Esophagus squamous epithelium (tissue), 5 donors: ENCODE data around the gene SLC9A6. TPM values are rescaled to one million over a fixed set of nuclear protein-coding genes. Genes with fewer than 3 reads are reported as not detected.

Experiments
- DNase-seq: peaks from one replicate; lab custom pipeline; 2025; lab: John Stamatoyannopoulos, UW
- H3K27ac ChIP-seq, 4 donors: fragments of 200-600 bp; sonication (generic); one replicate each; pipeline ENCODE4 v1.5.1; 2016 to 2019; ENCODE audit warnings: mild to moderate bottlenecking in 1 of 4
- H3K27me3 ChIP-seq, 4 donors: fragments of 200-600 bp; sonication (generic); 1 replicate in 3 of 4; 2 replicates in 1 of 4; pipeline versions ENCODE4 v1.5.1 to v1.6.0; 2017 to 2021; ENCODE audit warnings: antibody characterized with exemption in 1 of 4
- H3K36me3 ChIP-seq, 3 donors: fragments of 200-600 bp; sonication (generic); one replicate each; pipeline ENCODE4 v1.5.1; 2016 to 2019
- H3K4me1 ChIP-seq, 3 donors: fragments of 200-600 bp; sonication (generic); one replicate each; pipeline ENCODE4 v1.5.1; 2017 to 2019
- H3K4me3 ChIP-seq, 4 donors: fragments of 200-600 bp; sonication (generic); 1 replicate in 3 of 4; 2 replicates in 1 of 4; pipeline ENCODE4 v1.5.1; 2016 to 2019; ENCODE audit warnings: mild to moderate bottlenecking in 2 of 4, moderate library complexity in 1 of 4
- H3K9me3 ChIP-seq, 3 donors: fragments of 200-600 bp; sonication (generic); one replicate each; pipeline ENCODE4 v1.5.1; 2016 to 2019
- POLR2A ChIP-seq, 4 donors: fragments of 450-650 bp; IDR thresholded peaks; one replicate each; pipeline ENCODE4 v1.6.1; 2017; ENCODE audit warnings: antibody characterized with exemption in 4 of 4, mild to moderate bottlenecking in 4 of 4, moderate library complexity in 3 of 4
- WGBS, 2 donors: methylation state at CpG; one replicate each; pipeline ENCODE4 v1.1.5; 2018; 5-methylcytosine and 5-hydroxymethylcytosine counted together
- intact Hi-C: fragments of 100-400 bp; cut with DNase I; formaldehyde crosslinking; loops from one replicate; pipeline ENCODE4 v1.15.0; 2022
- total RNA-seq, 4 donors: library from RNA; depleted of rRNA; stranded (reverse); fragments of >200 nt; gene quantifications; one replicate each; pipeline ENCODE4 v1.1.0, GENCODE V29; 2016
- TF ChIP-seq, protein P1 (sequence below), 6 experiments: fragments of 450-650 bp in 4 of 6; fragments of 200-600 bp in 2 of 6; sonication (generic) in 2 of 6; IDR thresholded peaks; one replicate each; pipeline ENCODE4 v1.5.1; 2016 to 2019; ENCODE audit warnings: antibody characterized with exemption in 6 of 6, mild to moderate bottlenecking in 4 of 6, moderate library complexity in 4 of 6
- donor health status: DM: yes; HTN: yes; CAD: no.

The SLC9A6 gene
- total RNA-seq, 4 donors from 2014 or later: 12.8 to 22.0 (median 13.1) TPM

DNA sequence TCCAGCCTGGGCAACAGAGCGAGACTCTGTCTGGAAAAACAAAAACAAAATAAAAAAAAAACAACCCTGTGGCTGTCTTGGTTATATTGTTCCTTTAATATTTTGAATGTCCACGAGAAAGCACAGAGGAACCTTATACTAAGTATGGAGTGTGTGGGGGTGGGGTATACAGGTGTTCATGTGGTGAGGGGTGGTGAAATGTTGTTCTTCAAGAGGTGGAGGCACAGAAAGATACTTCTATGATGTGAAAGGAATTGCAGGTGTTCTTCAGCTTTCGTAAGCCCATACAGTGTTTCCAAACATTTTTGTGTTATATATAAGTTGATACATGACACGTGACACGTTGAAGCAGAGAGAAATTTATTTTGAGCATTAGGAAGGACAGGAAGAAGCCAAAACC, 46.4 kb downstream of the SLC9A6 start:
- TF ChIP-seq, protein P1, sequence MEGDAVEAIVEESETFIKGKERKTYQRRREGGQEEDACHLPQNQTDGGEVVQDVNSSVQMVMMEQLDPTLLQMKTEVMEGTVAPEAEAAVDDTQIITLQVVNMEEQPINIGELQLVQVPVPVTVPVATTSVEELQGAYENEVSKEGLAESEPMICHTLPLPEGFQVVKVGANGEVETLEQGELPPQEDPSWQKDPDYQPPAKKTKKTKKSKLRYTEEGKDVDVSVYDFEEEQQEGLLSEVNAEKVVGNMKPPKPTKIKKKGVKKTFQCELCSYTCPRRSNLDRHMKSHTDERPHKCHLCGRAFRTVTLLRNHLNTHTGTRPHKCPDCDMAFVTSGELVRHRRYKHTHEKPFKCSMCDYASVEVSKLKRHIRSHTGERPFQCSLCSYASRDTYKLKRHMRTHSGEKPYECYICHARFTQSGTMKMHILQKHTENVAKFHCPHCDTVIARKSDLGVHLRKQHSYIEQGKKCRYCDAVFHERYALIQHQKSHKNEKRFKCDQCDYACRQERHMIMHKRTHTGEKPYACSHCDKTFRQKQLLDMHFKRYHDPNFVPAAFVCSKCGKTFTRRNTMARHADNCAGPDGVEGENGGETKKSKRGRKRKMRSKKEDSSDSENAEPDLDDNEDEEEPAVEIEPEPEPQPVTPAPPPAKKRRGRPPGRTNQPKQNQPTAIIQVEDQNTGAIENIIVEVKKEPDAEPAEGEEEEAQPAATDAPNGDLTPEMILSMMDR (IDR thresholded peaks at IDR 0.05): no peak
- no peak for TF ChIP-seq POLR2A (IDR thresholded peaks at IDR 0.05)

DNA sequence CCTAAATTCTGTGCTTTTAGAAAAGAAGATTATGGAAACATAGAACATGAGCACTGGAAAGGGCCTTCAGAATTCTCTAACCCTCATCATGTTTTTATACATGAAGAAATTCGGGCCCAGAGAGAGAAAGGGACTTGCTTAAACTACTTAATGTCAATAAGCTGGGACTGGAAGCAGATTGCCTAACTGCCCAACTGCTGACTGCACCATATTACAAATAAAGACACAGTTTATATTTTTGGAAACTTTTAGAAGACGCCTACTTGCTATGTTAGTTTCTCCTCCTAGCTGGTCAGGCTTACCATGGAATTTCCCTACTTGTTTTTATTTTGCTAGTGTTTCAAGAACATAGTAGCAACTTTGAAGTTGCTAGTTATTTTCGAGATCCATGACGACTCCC, 47.1 kb downstream of the SLC9A6 start:
- peak overlapping the region; percentile 15 to 82 (median 76) for H3K27ac ChIP-seq
- H3K27me3 ChIP-seq: no peaks in the 10 kb centered on the region
- WGBS, 2 donors: 57 to 65% methylated on average over 4 of the region's 4 CpGs
- peaks cover 0 to 18% (median 0%) of the 10 kb centered on the region in 3 donors for H3K36me3 ChIP-seq
- H3K4me1 ChIP-seq: peaks cover 0 to 9% (median 0%) of the 10 kb centered on the region in 3 donors
- no peak for DNase-seq
- no peak for TF ChIP-seq POLR2A (IDR thresholded peaks at IDR 0.05)
- TF ChIP-seq, protein P1 (IDR thresholded peaks at IDR 0.05): no peak
- no peaks in the 10 kb centered on the region for H3K9me3 ChIP-seq
- intact Hi-C loops: no loop called here
- H3K4me3 ChIP-seq: no peak overlapping the region

More for the DNA sequence above, 46.4 kb downstream of the SLC9A6 start:
- Histone ChIP-seq H3K36me3 (peaks cover 0 to 18% (median 0%) of the 10 kb centered on the region in 3 donors), H3K27me3 (no peaks in the 10 kb centered on the region), H3K4me1 (peaks cover 0 to 9% (median 0%) of the 10 kb centered on the region in 3 donors), H3K9me3 (no peaks in the 10 kb centered on the region), H3K4me3 (no peak overlapping the region), H3K27ac (peak overlapping the region in 3 of 4 donors; percentile 75 to 82 (median 78))
- no peak for DNase-seq
- intact Hi-C loops: no loop called here
- 81 to 84% methylated on average over 4 to 5 of the region's 5 CpGs for WGBS, 2 donors

DNA sequence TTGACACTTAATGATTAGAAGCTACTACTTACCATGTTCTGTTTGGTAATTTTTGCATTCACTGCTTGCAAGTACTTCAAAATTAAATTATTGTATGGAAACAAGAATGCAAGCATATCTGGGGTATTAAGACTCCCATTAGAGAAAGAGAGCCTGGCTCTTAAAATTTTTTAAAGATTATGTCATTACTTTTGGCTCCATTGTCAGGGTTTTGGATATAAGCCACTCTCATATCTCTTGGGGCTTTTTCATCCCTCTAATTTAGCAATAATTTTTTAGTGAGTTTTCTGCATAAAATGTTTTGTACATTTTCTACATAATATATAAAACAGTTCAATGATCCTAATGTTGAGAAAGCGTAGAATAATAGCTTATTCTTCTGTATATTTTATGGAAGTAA, 49.4 kb downstream of the SLC9A6 start:
- intact Hi-C loops: no loop called here
- TF ChIP-seq POLR2A (IDR thresholded peaks at IDR 0.05): no peak
- TF ChIP-seq, protein P1 (IDR thresholded peaks at IDR 0.05): no peak
- peak overlapping the region in 2 of 4 donors; percentile 41 to 75 for H3K27ac ChIP-seq

DNA sequence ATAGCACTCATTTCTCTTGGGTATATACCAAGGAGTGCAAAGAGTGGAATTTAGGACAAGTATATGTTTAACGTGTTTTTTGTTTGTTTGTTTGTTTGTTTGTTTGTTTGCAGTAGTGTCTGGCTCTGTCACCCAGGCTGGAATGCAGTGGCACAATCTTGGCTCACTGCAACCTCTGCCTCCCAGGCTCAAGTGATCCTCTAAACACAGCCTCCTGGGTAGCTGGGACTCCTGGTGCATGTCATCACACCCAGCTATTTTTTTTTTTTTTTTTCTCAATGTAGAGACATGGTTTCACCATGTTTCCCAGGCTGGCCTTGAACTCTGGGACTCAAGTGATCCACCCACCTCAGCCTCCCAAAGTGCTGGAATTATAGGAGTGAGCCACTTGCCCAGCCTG, 50.4 kb downstream of the SLC9A6 start:
- 47 to 75% methylated on average over 1 of the region's 1 CpG for WGBS, 2 donors
- Histone ChIP-seq H3K4me3 (no peak overlapping the region), H3K9me3 (no peaks in the 10 kb centered on the region), H3K27me3 (no peaks in the 10 kb centered on the region), H3K4me1 (peaks cover 0 to 9% (median 0%) of the 10 kb centered on the region in 3 donors), H3K27ac (no peak overlapping the region), H3K36me3 (peaks cover 0 to 7% (median 0%) of the 10 kb centered on the region in 3 donors)
- intact Hi-C loops: no loop called here
- no peak for DNase-seq
- no peak for TF ChIP-seq POLR2A (IDR thresholded peaks at IDR 0.05)
- TF ChIP-seq, protein P1 (IDR thresholded peaks at IDR 0.05): no peak

More for the DNA sequence above, 49.4 kb downstream of the SLC9A6 start:
- no peak for DNase-seq
- Histone ChIP-seq H3K27me3 (no peaks in the 10 kb centered on the region), H3K36me3 (peaks cover 0 to 17% (median 0%) of the 10 kb centered on the region in 3 donors), H3K4me1 (peaks cover 0 to 9% (median 0%) of the 10 kb centered on the region in 3 donors), H3K4me3 (no peak overlapping the region), H3K9me3 (no peaks in the 10 kb centered on the region)
- WGBS, 2 donors: 68 to 71% methylated on average over 1 of the region's 1 CpG

DNA sequence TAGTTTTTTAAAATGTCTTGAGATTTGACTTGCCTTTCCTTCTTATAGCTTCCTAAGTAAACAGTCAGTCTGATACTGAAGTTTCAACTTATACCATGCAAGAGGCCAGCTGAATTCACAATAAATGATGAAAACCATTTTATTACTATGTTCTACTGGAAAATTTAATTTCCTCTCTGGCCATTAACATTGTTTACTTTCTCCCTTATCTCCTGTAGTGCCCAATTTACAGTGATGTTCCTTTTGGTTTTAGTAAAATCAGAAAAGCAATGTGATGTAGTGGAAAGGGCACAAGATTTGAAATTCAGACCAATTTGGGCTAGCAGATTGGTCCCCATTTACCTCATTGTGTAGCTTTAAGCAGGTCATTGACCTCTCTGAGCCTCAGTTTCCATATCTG, 54.2 kb downstream of the SLC9A6 start:
- Histone ChIP-seq H3K27me3 (no peaks in the 10 kb centered on the region), H3K36me3 (peaks cover 0 to 9% (median 0%) of the 10 kb centered on the region in 3 donors), H3K27ac (no peak overlapping the region), H3K4me1 (no peaks in the 10 kb centered on the region), H3K9me3 (no peaks in the 10 kb centered on the region), H3K4me3 (no peak overlapping the region)
- intact Hi-C loops: no loop called here
- TF ChIP-seq POLR2A (IDR thresholded peaks at IDR 0.05): no peak
- TF ChIP-seq, protein P1 (IDR thresholded peaks at IDR 0.05): no peak
- no peak for DNase-seq
